HG03565 (cell line): ENCODE measurements around the gene LANCL1.
"Not testable (repeated sequence)": the region's sequence is repeated elsewhere in the genome, so short reads cannot be mapped to it uniquely, and the experiment has no call there.

Experiments used
- ATAC-seq: cut with Tn5 transposase; IDR thresholded peaks from one replicate; pipeline ENCODE4 v1.9.1; 2021; ENCODE audit warnings: mild to moderate bottlenecking, moderate library complexity; ENCODE audit not compliant: unreplicated experiment

The LANCL1 gene

DNA sequence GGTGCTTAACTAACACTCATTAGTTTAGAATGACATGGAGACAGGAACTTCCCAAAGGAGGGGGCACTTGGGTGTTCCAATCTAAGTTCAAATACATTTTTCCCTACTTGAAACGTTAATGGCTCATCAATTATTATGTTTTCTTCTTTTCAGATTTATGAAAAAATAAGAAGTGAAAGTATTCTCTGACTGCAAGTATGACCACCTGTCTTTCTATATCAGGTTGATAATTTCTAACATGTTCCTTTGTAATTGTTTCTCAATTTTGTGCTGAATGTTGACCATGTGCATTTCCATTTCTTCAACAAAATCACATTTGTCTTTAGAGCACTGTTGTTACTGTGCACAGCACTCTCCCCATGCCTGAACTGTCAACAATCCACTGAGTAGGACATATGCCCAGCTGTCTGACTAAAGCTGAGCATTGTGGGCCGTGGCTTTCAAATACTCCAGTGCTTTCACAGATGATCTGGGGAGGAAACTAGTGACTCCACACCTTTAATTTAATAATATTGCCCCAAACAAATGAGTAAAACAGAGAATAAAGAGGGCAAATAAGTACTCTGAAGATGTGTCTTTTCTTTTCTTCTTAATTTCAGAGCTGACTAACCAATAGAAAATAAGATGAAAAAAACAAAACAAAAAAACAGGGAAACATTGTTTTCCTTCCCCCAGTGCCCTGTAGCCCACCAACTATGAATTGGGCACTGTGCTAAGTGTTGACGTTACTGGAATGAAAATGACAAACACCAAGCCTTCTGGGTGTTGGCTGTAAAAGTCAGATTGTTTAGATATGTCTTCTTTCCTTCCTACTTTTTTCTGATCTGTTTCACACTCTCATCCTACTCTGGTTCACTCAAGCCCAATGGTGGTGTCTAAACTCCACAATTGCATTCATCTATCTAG is 16.0 kb downstream of the LANCL1 start:
- peak; percentile 45 for ATAC-seq

DNA sequence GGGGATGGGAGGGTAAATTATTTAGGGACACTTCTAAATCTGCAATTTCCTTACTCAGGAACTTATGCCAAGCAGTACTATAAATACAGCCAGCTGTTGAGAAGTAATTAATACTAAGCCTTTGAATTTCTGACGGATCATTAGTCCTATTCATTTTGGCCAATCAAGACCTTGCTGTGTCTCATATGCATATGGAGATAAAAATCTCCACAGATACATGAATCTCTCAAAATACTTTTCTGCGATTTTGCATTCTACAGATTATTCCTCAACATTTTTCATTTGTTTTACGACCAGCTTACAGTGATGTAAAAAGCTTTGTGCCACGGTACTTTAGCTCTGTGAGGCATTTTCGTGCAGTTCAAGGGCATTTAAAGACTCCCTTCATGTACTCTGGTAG is 16.7 kb downstream of the LANCL1 start:
- no peak for ATAC-seq

DNA sequence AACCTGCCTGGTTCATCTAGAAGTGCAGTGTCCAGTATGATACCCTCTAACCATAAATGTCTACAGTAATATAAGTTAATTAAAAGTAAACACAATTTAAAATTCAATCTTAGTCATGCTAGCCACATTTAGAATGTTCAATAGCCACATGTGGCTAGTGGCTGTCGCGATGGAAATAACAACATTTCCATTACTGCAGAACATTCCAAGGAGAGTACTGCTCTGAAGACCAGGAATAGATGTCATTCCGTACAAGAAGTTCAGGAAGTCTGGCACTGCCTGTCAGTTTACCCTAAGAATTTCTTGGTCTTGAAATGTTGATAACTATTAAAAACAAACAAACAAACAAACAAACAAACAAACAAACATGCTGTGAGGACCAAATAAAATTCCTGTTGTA is 17.2 kb downstream of the LANCL1 start:
- ATAC-seq, result no peak

DNA sequence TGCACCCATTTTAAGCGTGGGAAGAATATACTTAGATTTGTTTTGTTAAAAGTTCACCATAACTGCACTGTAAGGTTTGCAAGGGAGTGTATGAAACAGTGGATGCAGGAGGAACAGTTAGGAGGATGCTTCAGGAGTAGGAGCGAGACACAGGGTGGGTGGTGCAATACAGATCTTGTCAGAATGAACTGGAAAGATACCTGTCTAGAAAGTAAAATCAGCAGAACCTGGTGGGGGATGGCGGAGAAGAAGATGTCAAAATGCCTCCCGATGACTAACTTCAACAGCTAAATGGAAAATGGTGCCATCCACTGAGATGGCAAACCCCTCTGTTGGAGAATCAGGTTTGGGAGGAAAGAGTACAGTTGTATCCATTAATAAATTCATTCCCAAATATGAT is 18.2 kb downstream of the LANCL1 start:
- no peak for ATAC-seq

DNA sequence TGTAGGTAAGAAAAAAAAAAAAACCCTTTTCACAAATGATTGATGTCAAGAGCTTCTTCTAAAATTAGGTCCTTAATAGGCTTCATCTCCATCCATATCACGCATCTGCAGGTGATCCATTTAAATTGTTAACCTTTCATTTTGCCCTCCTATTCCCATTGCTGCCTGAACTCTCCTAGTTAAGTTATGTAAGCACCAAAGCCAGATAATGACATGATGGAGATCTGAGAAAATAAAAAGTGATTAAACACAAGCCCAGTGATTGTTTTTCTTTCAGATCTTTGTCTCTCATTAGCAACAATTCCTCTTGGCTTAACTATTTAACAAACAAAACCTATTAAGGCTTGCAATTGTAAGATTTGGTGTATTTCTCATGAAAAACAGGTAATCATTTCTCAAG is 20.0 kb downstream of the LANCL1 start:
- ATAC-seq, result no peak

DNA sequence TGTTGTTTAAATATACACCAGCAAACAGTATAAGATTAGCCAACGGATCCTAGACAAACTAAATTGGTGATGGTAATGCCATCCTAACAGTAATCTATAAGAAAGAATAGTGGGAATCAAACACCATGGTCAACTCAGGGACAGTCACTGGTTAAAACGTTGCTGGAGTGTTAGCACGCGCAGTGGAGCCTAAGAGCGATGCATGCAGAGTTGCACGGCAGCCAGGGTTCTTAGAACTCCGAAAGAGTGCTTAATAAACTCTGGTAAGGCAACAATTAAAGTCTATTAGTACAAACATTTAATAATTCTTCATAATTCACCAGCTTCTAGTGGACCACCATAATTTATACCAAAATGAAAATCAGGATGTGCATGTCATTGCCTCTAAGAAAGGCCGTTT is 22.2 kb downstream of the LANCL1 start:
- no peak for ATAC-seq

DNA sequence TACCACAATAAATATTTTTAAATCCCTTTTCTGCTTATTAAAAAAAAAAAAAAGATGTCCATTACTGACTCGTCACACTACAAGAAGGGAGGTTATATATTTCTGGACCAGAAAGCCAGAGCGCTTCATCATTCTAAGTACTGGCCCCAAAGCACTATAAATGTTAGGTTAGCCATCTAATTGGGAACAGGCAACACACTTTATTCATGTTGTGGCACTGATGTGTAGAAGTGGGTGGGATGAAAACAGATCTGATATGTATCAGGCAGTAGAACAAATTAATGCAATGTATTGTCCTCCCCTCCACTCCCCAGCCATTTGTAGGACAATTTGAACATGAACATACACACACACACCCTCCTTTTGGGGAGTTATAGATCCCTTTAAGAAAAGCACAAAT is 24.4 kb downstream of the LANCL1 start:
- no peak for ATAC-seq

DNA sequence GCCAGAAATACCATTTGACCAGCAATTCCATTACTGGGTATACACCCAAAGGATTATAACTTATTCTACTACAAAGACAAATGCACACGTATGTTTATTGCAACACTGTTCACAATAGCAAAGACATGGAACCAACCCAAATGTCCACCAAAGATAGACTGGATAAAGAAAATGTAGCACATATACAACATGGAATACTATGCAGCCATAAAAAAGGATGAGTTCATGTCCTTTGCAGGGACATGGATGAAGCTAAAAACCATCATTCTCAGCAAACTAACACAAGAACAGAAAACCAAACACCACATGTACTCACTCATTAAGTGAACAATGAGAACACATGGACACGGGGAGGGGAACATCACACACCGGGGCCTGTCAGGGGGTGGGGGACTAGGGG is 25.6 kb downstream of the LANCL1 start:
- ATAC-seq, result not testable (repeated sequence)

DNA sequence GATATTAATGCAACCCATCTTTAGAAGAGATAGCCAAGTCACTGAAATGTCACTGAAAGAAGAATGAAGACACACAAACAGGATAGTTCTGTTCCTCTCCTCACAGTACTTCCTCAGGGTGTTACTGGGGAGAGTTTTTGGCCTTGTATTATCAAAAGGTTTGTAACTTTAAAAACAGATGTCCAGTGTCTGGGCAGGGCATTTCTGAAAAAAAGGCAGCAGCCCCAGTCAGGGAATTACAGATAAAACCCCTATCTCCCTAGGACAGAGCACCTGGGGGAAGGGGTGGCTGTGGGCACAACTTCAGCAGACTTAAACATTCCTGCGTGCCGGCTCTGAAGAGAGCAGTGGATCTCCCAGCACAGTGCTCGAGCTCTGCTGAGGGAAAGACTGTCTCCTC is 30.8 kb downstream of the LANCL1 start:
- ATAC-seq, result no peak

DNA sequence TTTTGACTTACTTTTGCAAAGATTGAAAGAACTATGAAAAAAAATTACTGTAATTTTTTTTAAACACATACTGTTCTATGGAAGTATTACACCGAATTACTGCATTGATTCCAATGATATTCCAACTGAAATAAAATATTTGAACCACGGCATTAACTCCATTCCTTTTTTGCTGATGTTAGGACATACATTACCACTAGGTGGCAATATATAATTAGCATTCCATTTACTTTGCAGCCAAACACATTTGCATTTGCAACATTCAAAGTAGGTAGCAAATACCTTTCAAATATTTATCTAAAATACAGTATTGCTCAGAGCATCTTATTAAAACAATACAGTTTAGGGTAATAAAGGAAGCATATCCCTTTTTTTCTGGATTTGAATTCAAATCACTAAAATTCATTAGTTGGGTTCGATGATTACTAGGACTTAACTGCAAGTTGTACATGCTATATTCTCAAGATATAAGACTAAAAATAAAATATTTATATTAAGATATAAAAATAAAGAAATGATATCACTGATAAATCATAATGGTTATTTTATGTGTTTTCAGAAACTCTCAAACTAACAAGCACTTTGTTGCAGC is 31.3 kb downstream of the LANCL1 start:
- peak; percentile 66 for ATAC-seq

DNA sequence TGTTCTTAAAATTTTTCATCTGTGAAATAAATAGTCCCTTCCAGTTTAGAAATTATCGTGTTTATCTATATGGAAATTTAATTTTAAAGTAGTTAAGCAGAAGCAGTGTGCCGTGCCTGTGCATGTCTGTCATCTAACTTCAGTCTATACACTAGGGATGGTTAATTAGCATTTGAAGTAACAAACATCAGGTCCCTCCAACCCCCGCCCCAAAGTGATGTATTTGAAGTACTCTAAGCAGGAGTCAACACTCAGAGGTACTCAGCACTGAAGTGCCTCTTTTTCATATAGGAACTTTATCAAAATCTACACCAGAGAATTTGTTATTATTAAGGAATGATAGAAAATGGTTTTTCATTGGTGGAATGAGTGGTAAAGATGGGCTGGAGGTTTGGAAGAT is 33.0 kb downstream of the LANCL1 start:
- no peak for ATAC-seq

DNA sequence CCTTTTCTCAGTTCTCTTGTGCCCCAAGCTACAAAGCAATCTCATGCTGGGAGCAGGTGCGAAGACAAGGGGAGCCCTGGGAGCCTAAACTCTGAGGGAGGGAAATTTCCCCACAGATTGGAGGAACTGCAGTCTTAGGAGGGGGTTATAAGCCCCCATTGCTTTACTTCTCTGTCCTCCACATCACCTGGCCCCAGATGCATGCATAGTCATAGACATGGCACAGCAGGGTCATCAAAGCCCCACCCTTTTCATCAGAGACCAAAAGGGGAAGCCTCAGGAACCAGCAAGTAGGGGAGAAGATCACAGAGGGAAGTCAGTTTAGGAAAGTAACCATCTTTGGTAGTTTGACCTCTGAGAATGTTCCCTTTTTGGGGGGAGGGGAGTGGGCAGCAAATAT is 33.7 kb downstream of the LANCL1 start:
- ATAC-seq, result no peak

DNA sequence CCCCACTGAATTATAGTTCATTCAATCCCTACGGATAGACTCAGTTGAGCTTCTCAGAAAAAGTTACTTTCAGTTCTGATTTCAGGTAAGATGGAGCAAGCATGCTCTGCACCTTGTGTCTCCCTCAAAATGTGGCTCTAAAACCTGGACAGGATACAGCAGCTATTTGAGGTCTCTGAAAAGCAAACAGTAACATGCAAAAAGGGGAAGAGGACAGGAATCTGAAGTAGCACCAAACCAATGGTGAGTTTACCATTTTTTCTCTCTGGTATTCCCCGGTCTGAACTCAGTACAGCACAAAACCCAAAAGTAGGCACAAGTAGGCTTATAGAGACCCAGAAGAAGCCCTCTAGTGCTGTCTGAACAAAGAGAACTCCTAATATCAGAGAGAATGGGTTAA is 34.1 kb downstream of the LANCL1 start:
- ATAC-seq, result peak; percentile 33

DNA sequence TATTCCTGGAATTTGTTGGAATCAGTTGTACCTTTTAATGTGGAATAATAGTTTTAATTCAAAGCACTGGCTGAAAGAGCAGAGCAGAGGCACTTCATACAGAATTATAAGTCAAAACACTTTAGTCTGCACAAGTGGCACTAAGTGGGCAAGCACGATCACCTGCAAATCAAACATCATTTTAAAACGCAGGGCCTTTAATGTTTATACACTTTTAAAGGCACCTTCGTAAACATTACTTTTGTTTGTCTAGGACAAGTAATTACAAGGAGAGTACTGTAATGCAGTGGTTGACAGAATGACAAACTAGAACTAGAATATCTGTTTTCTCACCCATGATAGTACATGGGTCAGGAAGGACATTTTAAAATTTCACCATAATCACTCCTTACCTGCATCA is 36.4 kb downstream of the LANCL1 start:
- ATAC-seq, result no peak

DNA sequence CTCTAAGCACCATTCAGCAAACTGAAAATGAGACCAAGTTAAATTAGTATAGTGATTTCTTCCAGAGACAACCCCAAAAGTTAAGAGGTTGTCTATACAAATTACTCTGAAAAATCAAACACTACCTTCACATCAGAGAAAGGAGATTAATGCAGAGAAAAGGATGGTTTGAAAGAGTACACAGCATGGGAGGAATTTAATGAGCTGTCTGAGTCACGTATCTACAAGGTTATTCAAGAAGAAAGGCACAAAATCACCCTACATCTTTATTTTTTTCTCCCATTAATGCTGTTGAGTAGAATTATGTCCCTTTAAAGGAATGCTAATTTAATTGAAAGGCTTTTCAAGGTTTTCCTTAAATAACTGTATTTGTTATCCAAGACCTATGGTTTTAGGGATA is 41.1 kb downstream of the LANCL1 start:
- ATAC-seq, result no peak

DNA sequence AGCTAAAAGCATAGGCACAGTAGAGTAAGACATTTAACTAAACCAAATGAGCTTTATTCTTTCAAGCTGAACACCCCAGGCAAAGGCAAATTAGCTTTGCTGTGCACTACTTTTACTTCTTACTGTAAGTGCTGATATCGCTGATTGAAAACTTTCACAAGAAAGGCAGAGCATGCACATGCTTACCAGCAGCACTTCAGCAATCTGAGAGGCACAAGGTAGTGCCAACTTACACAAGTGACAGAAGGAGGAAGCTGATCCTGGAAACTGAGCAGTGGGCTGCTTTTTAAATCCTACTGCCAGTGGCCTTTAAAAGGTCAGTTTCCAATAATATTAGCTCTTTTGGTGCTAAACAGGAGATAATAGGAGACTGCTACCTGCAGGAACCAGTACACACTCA is 43.9 kb downstream of the LANCL1 start:
- ATAC-seq, result no peak

DNA sequence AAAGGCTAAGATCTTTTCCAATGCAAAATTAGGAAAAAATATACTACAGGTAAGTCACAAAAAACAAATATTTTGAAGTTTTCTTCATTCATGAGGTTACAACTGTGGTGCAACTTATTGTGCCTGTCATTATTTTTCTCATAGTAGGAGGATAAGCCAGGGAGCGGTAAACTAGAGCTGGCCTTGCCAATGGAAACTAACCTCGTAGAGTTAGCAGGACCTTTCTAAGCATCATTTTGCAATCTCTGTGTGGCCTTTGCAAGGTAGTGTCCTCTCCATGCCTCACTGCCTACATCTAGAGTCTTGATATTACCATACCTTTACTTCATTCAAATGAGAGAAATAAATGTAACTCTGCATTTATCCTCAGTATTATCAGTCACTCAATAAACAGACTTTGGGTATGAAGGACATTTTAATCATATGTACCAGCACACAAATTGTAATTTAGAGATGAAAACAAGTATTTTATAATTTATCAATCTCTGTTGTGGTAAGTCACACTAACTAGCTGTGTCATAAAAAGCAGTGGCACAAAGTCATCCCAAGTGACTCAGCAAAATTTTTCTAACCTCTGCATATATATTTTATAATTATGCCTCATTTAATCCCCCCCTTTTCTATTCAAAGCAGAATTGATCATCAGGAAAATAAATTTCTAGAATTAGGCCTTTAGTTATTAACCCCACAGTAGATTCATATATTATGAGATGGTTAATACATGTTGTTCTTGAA is 47.0 kb downstream of the LANCL1 start:
- no peak for ATAC-seq

DNA sequence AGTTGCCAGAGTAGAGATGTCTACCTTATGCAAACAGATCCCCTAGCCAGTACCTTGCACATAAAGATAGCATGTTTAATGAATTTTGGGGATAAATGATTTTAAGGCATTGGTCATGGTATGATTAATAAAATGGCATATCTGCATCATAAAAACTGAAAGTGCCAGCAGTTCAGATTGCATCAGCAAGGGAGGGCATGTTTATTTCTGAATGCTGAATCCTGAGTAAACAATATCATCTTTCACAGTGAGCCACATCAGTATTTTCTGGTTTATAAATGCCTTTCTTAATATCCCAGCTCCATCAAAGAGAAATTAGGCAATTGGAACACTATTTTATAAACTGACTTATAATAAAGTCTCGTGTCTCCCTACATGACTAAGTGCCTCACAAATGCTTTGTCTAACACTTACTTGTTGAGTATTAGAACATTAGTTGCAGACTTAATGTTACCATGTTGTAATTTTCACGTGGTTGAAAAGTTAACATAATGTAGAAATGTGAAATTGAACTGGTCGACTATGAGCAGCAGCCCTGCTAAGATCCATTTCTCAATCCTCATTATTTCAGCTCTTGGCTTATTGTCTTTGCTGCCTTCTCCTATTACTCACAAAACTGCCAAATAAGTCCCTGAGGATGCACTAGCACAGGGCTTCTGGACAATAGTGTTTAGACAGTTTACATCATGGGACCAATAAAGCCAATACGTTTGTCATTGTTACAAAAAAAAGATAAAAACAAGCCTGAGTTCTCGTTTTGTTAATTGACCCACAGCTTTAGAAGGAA is 48.0 kb downstream of the LANCL1 start:
- ATAC-seq, result no peak

DNA sequence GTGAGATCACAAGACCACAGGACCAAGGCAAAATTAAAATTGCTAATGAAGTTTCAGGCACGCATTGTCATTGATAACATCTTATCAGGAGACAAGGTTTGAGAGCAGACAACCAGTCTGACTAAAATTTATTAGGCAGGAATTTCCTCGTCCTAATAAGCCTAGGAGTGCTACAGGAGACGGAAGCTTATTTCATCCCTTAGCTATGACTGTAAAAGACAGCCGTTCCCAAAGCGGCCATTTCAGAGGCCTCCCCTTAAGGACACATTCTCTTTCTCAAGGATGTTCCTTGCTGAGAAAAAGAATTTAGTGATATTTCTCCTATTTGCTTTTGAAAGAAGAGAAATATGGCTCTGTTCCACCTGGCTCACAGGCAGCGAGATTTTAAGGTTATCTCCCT is 49.2 kb downstream of the LANCL1 start:
- not testable (repeated sequence) for ATAC-seq

DNA sequence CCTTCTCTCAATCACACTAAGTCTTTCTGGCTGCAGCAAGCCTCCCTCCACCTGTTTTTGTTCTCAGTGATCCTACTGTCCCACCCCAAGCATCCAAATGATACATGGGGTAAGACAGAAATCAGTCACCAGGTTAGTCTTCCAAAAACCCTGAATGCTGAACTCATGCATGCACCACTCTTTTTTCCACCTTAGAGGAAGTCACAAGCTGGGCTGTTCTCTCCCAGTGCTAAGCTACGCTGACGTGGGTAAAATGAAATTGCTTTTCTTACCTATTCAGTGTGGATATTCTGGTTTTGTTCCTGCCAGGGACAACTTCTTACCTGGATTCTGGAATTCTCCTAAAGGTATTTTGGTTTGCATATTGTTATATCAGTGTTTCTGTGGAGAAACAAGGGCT is 54.2 kb downstream of the LANCL1 start:
- ATAC-seq, result no peak

DNA sequence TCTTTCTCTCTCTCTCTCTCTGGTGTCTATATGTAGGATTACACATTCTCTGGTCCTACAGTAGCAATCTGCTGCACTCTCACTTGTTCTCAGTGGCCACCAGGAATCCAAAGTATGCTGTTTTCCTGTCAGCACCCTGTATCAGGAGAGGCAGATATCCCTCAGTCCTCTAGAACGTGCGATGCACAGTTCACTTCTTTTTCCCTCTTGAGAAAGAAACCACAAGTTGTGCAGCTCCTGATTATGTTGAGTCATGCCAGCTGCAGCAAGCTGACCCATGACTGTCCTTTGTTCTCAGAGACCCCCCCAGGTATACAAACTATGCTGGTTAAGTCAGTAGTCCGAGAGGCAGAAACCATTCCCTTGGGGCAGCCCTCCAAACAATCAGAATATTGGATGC is 54.6 kb downstream of the LANCL1 start:
- no peak for ATAC-seq
